ENCODE measurements around the gene ZNF827.

GRCh38 chr4:145845118-145845517 lies 93.5 kb downstream of the ZNF827 start:
- no peak for TF ChIP-seq EZH2 (IDR thresholded peaks at IDR 0.05; ENCODE audit: low read length, unreplicated experiment)
- no peak for TF ChIP-seq CTCF (conservative IDR thresholded peaks at IDR 0.05; ENCODE audit: low read depth, low read length)
- TF ChIP-seq EZH2phosphoT487 (IDR thresholded peaks at IDR 0.05; ENCODE audit: borderline replicate concordance, low read length): no peak

All from PC-3 (cell line).